DMS79 treated with DMSO at 0.1 percent for 48 hours (cell line): Measurements from ENCODE around the gene TRIP12.
"Not testable (repeated sequence)": the region's sequence is repeated elsewhere in the genome, so short reads cannot be mapped to it uniquely, and the experiment has no call there.

Experiments
- DNase-seq: peaks from one replicate; lab custom pipeline; 2025; lab: John Stamatoyannopoulos, UW

Gene TRIP12

DNA sequence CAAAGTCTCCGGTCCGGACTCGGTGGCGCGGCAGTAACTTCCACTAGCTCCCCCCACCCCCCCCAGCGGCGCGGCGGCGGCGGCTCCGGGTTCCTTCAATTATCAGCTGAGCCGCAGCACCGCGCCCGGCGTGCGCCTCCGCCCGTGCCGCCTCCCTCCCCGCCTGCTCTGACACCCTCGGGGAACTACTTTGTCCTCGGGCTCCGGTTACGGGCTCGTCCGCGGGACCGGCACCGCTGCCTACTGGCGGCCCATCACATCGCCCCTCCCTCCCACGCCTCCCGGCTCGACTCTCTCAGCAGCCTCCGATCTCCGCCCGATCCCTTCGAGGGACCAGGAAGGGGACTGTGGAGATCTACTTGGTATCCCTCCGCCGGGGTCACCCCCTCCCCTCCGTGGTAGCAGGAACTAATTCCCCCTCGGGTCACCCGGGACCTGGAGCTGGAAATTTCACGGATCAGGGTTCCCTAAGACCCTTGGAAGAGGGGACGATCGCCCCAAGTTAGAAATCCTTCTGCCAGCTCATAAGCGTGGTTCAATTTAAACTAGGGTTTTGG is at the start of gene TRIP12:
Gene TRIP12 (minus strand): TSS at position 118 of the 557 bp plus-strand sequence. CDS start 41,930 bp downstream, outside the sequence.
- DNase-seq, result peak; percentile 93

DNA sequence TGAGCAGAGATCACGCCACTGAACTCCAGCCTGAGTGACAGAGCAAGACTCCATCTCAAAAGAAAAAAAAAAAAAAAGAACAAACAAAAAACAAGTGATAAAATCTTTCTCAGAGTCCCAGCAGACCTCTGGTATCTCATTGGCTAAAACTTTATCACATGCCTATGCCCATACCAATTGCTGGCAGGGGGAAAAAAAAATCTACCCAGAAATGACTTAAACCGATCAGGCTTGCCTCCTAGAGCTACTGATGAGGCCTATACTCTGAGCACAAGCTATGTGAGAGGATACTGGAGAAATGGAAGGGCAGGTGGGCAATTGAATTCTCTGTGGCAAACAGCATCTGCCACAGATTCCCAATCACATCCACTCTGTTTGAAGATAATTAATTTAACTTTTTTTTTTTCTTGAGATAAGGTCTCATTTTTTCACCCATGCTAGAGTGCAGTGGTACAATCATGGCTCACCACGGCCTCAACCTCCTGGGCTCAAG is 49.5 kb upstream of the TRIP12 start:
- DNase-seq, result no peak

DNA sequence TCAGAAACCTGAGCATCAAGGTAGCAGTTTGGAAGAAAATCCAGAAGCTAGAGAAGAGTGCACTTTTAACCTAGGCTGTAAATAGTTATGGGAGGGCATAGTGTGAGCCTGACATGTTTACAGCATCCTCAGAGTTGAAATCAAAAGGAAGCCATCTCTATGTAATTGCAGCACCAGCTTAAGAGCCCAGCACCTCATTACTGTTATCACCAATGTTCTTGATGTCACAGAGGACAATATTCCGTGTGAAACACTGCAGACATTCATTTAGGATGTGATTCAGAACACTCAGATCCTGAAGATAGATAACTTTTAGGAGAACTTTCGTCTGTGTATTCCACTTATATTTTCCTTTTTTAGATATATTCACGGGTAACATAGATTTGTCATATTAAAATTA is 48.6 kb upstream of the TRIP12 start:
- DNase-seq, result no peak

DNA sequence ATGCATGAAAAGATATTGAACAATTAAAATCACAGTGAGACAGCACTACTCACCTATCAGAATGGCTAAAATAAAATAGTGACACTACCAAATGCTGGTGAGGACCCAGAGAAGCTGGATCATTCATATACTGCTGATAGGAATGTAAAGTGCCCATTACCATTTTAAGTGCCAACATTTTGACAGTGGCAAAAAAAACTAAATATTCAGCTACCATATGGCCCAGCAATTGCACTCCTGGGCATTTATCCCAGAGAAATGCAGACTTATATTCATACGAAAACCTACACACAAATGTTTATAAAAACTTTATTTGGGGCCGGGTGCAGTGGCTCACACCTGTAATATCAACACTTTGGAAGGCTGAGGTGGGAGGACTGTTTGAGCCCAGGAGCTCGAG is 48.1 kb upstream of the TRIP12 start:
- DNase-seq, result no peak

DNA sequence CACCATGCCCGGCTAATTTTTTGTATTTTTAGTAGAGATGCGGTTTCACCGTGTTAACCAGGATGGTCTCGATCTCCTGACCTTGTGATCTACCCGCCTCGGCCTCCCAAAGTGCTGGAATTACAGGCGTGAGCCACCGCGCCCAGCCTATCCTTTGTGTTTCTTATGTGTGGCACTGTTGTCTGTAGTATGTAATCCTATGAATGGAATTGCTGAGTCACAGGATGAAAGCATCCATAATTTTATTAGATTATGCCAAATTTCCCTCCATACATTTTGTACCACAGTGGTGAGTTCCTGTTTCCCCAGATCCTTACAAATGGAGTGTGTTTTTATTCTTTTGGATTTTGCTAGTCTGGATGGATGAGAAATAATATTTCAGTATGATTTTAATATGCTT is 41.8 kb upstream of the TRIP12 start:
- DNase-seq, result not testable (repeated sequence)

DNA sequence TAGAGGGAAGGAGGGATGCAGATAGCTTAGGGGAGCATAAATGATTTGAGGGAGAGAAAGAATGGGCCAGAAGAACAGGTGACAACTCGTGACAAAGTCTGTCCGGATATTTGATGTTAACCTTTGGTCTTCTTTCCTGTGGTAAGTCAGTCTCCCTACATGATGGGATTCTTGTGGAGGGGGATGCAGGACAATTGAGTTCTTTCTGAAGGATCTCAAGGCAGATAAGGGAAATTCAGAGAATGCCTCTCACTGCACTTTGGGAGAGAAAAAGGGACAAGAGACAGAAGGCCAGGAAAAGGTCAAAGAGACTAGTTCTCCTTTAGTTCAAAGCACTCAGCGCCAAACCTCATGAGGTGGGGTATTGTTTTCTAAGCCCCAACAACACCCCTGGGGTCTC is 34.7 kb upstream of the TRIP12 start:
- DNase-seq, result no peak

DNA sequence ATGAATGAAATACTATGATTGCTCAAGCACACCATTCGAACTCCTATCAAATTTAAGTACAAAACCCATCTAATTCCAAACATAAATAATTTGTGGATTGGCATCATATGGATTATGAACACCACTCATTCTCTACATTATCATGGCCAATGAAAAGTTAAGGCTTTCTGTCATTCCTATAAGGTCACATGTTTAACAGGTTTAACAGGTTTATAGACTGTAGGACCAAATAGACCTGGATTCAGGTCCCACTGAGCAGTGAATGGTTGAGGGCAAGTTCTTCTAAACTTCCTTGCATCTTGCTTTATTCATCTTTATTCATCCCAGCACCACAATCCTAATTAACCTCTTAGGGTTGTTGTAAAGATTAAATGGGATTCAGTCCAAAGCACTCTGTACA is 33.9 kb upstream of the TRIP12 start:
- no peak for DNase-seq

DNA sequence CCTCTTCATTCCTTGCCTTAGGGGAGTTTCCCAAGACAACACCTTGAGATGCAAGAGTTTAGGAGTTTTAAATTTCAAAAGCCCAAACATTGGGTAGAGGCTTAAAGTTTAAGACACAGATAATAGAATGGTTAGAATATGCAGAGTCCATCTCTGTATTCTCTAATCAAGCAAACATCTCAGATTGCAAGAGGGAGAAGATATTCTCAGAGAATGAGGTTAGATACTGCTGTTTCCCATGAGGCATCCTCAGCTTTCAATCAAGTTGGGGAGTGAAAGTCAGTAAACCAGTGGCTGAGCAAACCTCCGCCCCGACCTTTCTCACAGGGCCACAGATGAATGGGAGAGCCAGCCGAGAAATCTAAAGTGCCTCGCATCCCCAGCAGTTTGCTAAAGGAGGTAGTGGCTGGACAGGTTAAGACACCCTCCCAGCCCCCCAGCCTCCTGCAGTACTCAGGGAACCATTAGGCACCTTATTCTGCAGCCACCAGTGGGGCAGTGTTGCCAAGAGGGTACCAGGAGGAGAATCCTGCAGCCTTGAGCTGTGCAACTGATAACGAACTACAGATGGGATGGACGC is 30.5 kb upstream of the TRIP12 start:
- no peak for DNase-seq

DNA sequence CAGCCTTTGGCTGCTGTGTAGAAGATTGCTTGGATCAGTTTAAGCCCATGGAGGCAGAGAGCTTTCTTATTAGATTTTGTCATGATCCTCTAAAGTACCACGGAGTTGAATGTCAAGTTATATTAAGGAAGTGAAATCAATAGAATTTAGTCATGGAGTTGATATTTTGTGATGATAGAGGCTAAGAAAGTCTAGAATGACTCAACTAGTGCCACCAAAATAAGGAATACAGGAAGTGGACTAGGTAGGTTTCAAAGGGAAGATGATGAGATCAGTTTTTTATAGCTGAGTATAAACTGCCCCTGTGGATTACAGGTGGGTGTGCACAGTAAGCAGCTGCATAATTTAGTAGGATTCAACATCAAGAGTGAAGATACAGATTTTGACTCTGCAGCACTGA is 25.7 kb upstream of the TRIP12 start:
- DNase-seq, result no peak

DNA sequence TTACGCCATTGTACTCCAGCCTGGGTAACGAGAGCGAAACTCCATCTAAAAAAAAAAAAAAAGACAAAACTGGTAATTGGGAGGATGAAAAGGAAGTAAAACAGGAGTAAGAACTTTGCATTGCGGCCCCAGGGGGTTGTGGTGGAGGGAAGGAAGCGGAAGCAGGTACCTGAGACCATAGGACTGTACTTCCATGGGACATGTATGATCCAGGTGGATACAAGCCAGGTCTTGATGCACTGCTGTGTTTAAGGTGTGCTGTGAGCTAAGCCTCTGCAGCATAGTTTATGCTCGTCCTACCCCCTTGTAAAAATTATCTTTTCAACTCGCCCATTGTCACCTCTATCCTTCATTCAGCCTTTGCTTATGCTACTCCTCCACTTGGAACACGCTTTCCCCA is 24.2 kb upstream of the TRIP12 start:
- DNase-seq, result no peak

DNA sequence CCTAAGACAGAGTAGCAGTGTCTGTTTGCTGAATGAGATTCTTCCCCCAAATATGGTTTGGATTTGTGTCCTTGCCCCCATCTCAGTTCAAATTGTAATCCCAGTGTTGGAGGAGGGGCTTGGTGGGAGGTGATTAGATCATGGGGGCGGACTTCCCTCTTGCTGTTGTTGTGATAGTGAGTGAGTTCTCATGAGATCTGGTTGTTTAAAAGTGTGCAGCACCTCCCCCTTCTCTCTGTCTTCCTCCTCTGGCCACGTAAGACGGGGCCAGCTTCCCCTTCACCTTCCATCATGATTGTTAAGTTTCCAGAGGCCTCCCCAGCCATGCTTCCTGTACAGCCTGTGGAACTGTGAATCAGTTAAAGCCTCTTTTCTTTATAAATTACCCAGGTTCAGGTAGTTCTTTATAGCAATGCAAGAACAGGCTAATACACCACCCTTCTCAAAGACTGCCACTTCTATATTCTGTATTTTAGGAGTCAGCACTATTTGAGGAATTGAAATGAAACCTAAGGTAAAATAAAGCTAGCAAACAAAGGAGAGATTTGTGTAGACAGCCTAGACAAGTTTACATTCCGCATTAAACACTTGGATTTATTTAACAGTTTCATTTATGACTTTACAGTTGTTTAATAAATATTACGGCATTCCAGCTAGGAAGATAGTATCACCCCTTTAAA is 22.1 kb upstream of the TRIP12 start:
- DNase-seq, result no peak

DNA sequence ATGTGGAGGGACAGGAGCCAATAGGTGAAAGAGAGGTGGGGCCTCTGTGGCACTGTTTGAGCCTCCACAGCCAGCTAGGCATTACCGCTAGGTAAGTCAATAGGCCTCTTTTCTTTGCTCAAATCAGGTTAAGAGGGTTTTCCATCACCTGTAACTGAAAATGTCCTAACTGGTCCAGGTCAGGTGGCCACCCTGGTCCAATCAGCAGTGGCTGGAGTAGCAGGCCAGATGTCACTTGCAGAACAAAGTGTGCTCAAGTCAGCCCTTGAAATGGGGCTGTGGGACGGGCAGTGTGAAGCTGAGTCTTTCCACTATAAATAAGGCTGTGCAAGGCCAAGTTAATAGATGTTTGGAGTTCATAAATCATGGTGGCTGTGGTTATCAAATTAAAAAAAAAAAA is 21.4 kb upstream of the TRIP12 start:
- DNase-seq, result peak; percentile 21

DNA sequence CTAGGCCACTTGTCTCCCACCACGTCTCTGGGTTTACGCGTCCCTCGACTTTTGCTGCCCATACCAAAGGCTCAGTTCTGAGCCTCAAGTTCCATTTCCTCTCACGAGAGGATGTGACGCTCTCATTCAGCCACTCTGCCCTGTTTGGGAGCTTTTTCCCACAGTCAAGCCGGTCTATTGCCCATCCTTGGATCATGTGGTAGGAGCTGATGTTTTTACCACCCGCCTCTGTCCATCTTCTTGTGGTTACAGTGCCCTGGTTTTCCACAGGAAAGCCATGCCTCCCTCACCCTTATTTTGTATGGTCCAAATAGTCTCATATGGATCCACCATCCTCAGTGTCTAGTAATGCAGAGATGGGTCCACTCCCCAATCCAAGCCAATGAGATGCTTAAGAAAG is 20.9 kb upstream of the TRIP12 start:
- no peak for DNase-seq

DNA sequence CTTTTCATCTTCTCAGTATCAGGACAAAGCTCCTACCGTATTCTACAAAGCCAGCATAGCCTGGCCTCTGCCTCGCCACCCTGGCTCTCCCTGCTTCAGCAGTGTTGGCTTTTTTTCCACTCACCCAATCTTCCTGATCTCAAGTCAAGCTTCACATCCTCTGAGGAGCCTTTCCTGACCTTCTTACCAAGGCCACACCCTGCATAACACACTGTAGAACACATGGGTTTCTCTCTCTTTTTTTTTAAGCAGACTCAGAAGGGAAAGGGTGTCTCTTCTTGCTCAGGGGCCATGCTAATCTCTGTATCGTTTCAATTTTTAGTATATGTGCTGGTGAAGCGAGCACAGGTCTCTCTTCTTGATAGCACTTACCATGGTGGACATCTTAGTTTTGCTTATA is 15.7 kb upstream of the TRIP12 start:
- DNase-seq, result no peak

DNA sequence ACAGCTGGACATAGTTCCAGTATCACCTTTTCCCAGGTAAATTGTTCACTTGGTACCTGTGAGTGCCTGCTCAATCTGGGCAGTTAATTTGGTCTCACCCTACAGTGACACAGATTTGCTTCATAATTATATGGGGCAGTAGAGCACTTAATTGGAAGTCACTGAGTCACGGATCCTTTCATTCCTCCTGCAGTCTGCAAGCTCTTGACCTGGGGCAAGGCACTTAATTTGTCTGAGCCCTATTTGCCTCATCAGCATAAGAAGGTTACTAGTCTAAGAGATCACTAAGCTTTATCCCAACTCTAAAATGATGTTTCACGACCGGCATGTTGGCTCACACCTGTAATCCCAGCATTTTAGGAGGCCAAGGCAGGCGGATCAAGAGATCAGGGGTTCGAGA is 9.4 kb upstream of the TRIP12 start:
- DNase-seq, result peak; percentile 50

DNA sequence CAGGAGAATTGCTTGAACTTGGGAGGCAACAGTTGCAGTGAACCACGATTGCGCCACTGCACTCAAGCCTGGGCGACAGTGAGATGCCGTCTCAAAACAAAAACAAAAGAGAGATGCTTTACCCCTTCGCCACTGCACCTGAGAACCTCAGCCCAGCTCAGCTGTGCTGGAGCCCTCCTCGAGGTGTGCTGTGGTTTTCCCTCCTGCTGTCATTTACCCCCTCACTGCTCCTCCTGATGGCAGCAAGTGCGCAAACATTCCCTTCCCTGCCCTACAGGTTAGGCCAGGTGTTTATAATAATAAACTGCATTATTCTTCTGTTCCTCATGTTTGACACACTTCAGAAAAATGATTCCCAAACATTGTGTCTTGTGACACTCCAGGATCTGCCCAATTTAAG is 8.8 kb upstream of the TRIP12 start:
- DNase-seq, result peak; percentile 68

DNA sequence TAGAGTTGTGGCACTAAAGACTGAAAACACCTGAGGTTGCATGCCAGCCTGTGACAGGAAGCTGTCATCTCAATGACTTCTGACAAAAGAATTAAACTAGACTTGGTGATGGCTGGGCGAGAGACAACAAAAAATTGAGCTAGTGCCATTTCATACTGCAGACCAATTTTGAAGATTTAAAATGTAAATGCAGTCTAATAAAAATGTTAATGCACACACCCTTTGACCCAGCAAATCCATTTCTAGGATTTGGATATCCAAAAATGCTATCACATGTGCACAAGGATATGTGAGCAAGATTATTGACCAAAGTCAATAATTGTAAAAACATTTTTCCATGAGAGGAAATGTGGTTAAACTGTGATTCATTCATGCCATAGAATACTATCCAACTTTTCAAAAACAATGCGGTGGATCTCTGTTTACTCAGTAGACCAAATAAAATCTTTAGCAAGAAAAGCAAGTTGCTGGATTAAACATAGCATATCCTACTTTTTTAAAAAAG is 6.1 kb upstream of the TRIP12 start:
- no peak for DNase-seq

DNA sequence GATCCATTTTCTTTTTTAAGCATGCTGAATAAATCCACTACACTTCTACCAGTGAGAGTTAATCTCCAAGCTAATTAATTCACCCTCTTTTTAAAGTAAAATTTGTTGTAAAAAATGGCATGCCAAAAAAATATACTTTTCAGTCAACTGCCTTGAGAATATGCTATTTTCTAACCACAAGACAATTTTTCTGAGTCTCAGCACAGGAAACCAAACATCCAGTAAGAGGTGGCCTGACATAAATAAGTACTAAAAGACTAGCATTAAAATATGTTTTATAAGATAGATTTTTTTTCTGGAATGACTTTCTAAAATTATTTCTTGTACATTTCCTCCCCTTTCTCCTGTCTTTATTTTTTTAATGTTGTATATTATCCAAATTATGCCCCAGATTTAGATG is 3.4 kb upstream of the TRIP12 start:
- no peak for DNase-seq

DNA sequence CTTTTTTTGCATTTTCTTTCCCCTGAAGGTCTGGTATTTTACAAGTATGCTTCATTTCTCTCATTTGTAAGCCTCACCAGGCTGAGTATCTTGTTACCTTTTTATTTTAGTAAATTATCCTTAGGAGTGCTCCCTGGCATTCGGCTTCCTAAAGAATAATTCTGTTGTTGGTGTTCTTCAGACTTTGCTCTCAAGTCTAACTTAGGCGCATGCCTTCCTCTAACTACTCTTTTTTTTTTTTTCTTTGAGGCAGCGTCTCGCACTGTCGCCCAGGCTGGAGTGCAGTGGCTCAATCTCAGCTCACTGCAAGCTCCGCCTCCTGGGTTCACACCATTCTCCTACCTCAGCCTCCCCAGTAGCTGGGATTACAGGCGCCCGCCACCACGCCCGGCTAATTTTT is 2.7 kb upstream of the TRIP12 start:
- not testable (repeated sequence) for DNase-seq

DNA sequence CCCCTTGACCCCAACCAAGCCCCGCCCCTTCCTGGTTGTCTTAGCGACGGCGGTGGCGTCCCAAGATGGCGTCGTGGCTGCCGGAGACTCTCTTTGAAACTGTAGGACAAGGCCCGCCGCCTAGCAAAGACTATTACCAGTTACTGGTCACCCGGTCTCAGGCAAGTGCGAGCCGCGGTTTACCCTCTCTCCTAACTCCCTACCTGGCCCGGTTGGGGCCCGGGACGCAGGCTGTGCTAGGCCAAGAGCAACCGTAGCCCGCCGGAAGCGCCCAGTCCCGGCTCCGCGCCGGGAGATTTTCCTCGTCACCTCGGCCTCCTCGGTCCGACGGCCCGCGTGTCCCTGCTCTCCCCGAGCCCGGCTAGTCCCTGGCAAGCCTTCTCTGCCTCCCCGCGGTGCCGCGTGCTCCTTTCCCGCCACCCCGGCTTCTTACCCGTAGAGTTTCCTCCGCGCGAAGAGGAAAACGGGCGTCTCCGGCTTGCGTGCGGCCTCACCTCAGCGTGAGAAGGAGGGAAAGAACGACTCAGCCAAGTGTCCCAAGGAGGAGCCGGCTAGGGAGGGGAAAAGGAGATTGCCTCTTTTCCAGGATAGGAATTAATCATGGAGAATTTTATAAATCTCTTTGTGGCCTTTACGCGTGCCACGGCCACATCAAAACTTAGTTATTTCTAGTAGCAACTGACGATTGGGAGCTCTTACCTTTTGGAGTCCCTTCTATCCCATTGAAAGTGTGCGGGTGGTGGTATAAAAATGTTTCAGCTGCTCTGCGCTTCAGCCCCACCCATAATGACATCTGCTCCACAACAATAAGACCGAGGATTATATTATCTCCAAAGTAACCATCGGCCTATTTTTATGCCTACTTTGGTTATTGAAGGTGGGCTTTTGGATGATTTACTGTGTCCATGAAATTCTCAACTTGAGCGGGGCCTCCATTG is 909 bp upstream of the TRIP12 start, which contains the start of gene FBXO36:
Gene FBXO36 (plus strand): TSS at position 55 of the 938 bp plus-strand sequence. CDS start 11 bp downstream, at position 66.
- DNase-seq, result peak; percentile 93

DNA sequence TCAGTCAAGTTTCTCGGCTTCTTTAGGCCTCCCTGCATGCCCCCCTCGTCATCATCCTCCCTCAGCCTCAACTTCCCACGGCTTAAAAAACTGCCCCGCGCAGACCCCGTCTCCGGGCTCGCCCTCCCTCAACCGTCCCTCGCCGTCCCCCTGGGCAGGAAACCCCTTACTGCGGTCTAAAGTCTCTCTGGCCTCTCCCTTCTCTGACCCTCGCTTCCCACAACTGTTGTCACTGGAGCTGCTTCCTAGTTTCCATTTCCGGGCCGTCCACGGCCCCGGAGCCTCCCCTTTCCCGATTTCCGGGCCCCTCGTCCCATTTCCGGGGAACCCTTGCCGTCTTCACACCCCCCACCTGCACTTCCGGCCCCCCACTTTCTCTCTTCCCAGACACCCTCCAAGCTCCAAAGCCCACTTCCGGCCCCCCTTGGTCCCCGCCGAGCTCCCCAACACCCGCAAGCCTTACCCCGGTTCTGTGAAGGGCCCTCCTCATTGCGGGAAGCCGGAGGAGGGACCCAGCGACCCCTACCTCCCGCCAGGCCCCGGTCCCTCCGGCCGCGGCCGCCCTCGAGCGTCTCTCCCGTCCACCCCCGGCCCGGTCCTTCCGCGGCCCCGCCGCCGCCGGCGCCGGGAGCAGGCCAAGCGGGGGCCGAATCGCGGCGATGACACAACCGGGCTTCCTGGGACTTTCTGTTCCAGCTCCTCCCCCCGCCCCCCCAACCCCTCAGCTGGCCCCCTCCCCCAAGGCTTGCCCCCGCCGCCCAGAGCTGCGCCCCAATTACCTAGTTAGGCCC is 513 bp downstream of the TRIP12 start:
- peak; percentile 41 for DNase-seq
